CD1c-positive myeloid dendritic cell (primary cell): ENCODE data around the gene ARHGAP35.
"Not testable (repeated sequence)": the region's sequence is repeated elsewhere in the genome, so short reads cannot be mapped to it uniquely, and the experiment has no call there.

Experiments
- DNase-seq: peaks from one replicate; pipeline ENCODE4 v3.0.0-alpha.2; 2016; ENCODE audit errors: extremely low spot score

The ARHGAP35 gene

DNA sequence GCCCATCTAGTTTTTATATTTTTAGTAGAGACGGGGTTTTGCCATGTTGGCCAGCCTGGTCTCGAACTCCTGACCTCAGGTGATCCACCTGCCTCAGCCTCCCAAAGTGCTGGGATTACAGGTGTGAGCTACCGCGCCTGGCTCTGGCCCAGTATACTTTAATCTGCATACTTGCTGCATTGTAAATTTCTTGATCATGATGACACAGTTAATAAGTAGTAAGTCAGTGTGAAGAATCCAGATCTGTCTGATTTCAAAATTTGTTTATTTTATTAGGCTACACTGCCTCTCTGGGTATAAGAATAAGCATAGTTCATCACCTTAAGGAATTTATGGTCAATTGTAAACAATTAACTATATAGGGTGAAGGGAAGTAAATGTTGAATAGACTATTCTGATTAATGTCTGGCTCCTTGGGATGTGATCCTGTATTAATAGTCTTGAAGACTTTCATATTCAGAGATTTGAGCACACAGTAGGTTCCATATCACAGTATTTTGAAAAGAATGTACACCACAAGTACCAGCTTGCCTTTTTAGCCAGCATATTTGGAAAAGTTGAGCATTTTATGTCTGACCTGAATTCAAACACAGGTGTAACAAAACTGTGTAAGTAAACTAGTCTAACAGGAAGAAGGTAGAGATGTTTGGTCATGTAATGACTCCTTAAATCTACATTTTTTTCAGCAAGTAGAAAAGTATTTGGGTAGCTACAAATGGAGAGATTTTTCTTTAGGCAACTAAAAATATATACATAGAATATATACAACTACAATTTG is 7.4 kb downstream of the ARHGAP35 start:
- no peak for DNase-seq

DNA sequence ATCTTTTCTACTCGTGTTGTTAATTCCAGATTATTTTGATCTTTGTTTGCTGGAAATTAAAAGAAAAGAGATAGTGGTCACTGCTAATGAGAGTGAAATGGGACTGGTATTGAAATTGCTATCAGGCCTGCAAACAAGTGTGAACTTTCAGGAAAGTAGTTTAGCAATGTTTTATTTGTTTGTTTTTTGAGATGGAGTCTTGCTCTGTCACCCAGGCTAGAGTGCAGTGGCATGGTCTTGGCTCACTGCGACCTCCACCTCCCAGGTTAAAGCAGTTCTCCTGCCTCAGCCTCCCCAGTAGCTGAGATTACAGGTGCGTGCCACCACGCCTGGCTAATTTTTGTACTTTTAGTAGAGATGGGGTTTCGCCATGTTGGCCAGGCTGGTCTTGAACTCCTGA is 10.4 kb downstream of the ARHGAP35 start:
- not testable (repeated sequence) for DNase-seq

DNA sequence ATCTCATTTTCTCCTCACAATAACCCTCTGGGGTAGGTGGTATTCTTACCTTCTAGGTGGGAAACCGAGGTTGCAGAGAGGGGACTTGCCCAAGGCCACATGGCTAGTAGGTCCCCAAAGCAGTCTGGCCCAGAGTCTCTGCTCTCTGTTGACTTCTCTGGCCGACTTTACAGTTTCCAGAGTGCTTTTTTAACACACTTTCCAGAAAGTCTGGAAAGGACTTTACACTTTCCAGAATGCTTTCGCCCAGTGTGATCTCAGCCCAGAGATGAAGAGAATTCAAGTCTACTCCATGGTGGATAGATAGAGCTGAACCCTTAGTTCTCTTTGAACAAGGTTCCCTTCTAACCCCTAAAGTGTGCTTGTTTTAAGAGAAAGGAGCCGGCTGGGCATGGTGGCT is 12.2 kb downstream of the ARHGAP35 start:
- DNase-seq = no peak

DNA sequence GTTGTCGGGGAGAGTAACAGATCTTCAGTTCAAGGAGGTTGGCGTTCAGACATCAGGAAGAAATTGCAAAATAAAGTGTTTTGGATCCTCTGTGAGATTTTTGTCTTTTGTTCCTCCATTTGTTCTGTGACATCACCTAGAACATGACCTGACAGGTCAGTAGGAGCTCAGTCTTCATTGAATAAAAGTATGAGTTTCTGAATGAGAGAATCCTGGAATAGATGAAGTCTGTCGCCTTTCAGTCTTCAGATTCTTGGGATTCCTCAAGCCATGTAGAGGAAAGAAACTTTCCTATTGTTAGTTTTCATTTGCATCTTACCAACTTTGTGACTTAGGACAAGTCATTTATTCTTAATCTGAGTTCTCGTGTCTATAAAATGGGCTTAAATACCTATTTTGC is 14.4 kb downstream of the ARHGAP35 start:
- no peak for DNase-seq

DNA sequence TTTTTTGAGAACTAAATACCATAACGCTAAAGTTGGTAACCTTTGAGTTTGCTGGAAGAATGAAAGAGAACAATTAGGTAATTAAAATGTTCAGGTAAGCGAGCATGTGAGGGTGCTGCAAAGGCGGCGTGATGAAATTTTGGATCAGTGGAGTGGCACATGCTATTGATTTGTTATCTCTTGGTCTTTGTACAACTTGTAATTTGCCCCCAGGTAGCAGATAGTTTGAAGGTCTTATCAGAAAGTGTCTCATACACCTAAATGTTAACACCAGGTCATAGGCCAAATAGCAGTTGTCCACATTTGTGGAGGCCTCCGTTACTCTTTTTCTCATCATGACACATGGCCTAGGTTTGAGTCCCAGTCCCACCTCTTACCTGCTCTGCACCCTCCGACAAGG is 14.9 kb downstream of the ARHGAP35 start:
- no peak for DNase-seq

DNA sequence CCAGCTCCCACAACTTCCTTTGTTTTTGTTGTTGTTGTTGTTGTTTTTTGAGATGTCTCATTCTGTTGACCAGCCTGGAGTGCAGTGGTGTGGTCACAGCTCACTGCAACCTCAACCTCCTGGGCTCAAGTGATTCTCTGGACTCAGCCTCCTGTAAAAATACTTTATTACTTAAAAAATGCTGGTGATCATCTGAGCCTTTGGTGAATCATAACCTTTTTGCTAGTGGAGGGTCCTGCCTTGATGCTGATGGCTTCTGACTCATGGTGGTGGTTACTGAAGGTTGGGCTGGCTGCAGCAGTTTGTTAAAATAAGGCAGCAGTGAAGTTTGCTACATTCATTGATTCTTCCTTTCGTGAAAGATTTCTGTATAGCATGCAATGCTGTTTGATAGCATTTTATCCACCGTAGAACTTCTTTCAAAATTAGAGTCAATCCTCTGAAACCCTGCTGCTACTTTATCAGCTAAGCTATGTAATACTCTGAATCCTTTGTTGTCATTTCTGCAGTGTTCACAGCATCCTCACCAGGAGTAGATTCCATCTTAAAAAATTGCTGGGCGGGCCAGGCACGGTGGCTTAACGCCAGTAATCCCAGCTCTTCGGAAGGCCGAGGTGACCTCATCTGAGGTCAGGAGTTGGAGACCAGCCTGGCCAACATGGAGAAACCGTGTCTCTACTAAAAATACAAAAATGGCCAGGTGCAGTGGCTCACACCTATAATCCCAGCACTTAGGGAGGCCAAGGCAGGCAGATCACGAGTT is 18.0 kb downstream of the ARHGAP35 start:
- DNase-seq = no peak

DNA sequence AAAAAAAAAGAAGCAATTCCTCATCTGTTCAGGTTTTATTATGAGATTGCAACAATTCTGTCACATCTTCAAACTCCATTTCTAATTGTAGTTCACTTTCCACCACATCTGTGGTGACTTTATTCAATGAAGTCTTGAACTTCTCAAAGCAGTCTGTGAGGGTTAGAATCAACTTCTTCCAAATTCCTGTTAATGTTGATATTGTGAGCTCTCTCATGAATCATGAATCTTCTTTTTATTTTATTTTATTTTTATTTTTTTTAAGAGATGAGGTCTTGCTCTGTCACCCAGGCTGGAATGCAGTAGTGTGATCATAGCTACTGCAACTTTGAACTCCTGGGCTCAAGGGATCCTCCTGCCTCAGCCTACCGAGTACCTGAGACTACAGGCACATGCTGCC is 19.6 kb downstream of the ARHGAP35 start:
- DNase-seq = no peak

DNA sequence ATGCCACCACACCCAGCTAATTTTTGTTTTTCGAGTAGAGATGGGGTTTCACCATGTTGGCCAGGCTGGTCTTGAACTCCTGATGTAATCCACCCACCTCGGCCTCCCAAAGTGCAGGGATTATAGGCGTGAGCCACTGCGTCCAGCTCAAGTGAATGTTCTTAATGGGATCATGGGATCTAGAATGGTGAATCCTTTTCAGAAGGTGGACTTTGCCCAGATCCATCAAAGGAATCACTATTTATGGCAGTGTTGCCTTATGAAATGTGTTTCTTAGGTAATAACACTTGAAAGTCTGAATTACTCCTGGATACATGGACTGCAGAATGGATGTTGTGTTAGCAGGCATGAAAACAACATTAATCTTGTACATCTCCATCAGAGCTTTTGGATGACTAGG is 20.3 kb downstream of the ARHGAP35 start:
- DNase-seq = no peak

DNA sequence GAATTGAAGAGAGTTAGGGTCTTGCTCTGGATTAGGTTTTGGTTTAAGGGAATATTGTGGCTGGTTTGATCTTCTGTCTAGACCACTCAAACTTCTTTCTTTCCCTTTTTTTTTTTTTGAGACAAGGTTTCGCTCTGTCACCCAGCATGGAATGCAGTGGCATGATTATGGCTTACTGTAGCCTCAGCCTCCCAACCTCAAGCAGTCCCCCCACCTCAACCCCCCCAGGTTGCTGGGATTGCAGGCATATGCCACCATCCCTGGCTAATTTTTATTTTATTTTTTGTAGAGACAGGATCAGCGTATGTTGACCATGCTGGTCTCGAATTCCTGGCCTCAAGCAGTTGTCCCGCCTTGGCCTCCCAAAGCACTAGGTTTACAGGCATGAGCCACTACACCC is 21.2 kb downstream of the ARHGAP35 start:
- no peak for DNase-seq

DNA sequence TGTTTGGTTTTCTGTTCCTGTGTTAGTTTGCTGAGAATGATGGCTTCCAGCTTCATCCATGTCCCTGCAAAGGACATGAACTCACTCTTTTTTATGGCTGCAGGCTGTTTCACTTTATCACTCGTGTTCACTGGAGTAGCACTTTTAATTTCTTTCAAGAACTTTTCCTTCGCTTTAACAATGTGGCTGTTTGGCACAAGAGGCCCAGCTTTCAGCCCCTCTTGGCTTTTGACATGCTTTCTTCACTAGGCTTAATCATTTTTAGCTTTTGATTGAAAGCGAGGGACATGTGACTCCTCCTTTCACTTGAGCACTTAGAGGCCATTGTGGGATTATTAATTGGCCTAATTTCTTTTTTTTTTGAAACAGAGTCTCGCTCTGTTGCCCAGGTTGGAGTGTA is 22.0 kb downstream of the ARHGAP35 start:
- not testable (repeated sequence) for DNase-seq

DNA sequence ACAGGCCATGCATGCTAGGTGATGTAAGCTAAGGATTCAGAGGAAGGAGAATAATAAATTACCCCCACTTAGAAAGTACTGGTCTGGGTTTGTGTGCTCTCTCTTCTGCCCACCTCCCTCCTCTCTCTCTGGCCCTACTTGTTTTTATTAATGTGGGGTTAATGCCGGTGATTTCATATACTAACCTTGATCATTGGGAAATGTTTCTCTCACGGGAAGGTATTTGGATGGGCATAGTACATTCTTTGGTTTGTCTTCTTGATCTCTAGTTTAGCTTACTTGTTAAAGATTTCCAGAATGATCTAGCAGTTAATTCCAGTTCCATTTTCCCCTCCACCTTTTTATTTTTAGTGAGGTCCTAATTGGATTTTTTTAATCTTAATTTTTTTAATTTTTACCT is 24.6 kb downstream of the ARHGAP35 start:
- DNase-seq = no peak

DNA sequence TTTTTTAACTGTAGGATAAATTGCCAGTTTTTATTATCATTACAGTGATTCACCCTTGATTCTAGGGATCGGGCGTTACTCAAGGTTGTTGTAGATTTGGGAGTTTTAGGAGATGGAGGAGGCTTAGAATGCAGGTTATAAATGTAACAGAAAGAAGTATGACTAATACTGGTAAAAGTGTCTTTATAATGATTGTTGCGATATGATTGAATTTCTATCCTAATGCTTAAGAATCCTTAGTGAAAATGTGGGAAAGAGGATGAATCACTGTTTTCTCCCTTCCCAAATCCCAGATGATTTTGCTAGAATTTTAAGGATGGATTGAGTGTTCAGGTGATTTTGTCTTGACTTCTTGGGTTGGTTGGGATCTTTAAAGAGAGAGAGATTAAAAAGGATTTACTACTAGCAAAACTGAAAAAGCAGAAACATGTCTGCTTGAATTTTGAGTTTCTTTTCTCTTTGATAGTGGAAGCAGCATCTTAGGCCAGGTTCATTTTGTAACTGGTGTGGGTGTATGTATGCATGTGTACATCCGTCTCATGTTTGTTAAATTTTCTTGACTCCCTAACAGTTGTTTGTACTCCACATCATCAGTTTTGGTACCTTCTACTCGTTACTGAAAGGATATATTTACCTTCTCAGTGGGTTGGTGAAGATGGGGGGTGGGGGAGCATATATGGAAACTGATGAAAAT is 25.9 kb downstream of the ARHGAP35 start:
- peak; percentile 8 for DNase-seq

DNA sequence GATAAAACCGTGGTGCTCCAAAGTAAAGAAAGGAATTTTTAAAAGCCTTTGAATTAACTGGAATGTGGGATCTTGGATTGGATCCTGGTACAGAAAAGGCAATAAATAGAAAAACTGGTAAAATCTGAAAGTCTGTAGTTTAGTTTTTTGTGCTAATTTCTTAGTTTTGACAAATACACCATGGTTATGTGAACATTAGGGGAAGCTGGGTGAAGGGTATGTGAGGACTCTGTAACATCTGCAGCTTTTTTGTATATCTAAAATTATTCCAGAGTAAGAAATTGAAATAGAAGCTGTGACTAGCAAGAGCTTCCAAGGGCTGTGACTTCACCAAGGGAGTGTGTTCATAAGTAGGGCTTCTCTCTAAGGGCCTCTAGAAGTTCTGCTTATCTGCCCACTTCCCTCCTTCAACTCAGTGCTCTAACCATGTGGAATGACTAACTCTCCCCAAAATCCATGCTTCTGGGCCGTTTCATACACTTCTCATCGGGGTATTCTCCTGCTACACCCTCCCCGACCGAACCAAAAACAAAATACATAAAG is 26.5 kb downstream of the ARHGAP35 start:
- DNase-seq = no peak

DNA sequence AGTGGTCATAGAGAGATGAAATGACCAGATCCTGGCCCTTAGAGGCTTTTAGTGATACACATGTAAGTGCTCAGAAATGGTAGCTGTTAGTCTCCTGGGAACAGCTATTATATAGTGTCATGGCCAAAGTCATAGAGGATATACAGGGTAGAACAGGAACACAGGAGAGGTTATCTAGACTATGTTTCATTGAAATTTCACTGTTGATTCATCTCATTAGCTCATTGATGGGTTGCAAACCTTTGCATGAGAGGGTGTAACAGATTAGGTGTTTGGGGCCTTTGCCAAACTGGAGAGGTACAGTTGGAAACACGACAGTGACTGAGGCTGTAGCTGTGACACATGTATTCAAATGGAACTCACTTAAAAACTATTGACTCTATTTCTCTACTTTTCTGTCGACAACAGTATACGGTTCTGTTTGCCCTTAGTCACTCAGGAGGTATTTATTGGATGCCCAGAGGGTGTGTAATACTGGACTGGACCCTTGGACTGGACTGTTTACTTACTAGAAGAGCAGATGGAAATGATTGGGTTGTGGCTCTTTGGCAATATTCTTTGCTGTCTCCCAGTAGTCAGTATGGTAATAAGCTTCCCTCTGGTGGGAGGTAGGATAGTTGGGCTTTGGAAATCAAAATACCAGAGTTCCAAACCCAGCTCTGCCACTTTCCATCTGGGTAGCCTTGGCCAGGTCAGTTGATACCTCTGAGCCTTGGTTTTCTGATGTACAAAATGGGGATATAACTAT is 29.8 kb downstream of the ARHGAP35 start:
- no peak for DNase-seq

DNA sequence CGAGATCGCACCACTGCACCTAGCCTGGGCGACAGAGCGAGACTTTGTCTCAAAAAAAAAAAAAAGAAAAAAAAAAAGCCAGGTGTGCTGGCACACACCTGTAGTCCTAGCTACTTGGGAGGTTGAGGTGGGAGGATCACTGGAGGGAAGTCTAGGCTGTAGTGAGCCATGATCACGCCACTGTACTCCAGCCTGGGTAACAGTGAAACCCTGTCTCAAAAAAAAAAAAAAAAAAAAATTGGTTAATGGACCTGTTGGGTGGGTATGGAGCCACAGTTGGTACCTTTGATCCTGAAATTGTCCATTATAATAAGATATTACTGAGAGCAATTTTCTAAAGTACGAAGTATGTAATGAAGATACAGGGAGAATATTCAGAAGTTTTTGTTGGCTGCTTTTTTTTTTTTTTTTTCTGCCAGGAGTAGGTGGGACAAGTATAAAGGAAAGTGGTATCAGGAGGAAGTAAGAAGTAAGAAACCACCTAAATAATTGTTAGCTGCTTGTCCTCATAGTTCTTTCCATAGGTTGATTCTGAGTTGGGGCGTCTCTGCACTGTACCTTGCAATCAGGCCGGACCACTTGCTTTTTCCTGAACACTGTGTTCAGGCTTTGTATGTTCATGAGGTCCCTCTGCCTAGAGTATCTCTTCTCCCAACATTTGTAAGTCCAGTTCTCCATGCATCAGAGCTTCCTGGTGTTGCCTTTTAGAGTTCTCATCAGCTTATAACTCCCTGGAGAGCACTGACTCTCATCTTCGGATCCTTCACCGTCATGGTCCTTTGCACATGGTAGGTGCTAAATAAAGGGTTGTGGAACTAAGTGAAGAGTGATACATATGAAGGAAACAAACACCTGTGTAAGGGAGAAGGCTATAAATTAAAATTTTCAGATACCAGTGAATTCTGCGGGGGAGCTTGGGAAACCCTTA is 31.7 kb downstream of the ARHGAP35 start:
- DNase-seq = no peak

DNA sequence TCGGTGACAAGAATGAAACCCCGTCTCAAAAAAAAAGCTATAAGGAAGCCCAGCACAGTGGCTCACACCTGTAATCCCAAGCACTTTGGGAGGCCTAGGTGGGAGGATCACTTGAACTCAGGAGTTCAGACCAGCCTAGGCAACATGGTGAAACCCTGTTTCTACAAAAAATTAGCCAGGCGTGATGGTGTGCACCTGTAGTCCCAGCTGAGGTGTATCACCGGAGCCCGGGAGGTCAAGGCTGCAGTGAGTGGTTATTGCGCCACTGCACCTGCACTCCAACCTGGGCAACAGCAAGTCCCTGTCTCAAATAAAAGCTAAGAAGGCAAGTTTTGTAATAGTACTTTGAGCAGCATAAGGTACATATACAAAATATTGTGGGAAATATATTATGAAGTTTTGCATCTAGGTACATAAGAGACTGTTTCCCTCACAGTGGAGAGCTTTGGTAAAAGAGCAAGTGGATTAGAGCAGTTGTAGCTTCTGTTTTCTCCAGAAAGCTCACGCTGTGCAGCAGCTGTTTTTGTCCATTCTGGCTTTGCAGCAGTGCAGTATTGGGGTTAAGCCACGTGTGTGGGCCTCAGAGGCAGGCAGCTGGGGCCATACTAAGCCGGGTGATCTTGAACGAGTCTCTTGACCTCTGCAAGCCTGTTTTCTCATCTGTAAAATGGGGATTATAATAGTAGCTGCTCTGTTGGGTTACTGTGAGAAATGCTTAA is 35.4 kb downstream of the ARHGAP35 start:
- no peak for DNase-seq

DNA sequence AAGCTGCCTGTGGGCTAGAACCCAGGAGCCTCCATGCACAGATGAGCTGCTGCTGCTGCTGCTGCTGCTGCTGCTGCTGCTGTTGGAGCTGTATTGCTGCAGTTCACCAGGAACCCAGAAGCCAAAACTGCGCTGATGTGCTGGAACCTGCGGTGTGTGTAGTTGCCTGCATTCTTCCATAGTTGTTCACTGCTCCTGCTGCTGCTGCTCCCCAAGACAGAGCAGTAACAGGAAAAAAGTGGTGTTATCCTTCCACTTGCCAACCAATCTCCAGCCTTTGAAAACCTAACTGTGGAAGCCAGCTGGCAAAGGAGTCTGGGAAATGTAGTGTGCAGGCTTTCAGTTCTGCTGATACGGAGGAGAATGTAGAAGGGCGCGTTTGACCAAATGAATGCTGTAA is 37.9 kb downstream of the ARHGAP35 start:
- DNase-seq = no peak

DNA sequence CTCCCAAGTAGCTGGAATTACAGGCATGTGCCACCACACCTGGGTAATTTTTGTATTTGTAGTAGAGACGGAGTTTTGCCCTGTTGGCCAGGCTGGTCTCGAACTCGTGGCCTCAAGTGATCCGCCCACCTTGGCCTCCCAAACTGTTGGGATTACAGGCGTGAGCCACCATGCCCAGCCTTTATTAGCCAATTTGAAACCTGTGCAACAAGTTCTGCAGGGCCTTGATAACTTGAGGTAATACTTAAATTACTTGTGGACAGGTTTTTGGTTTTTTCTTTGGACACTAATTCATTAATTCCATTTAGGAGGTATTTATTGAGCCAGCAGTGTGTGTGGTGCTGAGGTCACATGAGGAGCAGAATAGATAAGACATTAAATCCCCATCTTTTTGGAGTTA is 39.5 kb downstream of the ARHGAP35 start:
- DNase-seq = no peak

DNA sequence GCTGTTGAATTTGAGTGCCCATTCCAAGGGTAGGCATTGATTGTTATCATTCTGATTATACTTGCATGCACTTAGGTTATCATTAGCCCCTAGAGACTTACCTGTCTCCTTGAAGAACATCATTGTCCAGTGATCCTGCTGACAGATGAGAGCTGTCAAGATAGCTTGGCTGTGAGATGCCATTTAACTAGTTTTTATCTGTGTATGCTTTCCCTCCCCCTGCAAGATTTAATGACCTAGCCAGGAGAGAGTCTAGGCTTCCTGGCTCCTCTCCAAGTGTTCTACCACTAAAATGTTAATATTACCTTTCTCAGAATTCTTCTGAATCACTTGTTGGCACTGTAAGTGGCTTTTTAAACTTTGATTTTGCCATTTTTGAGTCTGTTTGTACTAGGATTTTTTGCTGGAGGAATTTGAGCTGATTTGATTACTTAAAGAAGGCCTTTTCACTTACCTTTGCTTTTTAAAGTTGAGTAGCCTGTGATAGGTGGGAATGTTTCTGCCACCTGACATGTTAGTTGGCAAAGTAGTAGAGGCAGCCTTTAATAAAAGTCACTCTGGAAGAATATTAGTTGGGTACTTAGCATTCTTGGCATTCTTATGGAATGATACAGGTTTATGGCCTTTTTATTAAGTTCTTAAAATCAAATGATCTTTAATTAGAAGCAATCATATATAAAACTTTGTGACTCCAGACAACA is 41.1 kb downstream of the ARHGAP35 start:
- DNase-seq = no peak
